HG03175 (cell line): ENCODE data around the gene SULT4A1.

Experiments used
- ATAC-seq: cut with Tn5 transposase; IDR thresholded peaks from one replicate; pipeline ENCODE4 v1.9.1; 2021; ENCODE audit warnings: mild to moderate bottlenecking, moderate library complexity; ENCODE audit not compliant: unreplicated experiment

The SULT4A1 gene

GRCh38 chr22:43814264-43814663 is 48.0 kb downstream of the SULT4A1 start:
- ATAC-seq, result no peak

GRCh38 chr22:43812890-43813289 is 49.4 kb downstream of the SULT4A1 start:
- ATAC-seq, result no peak

- ATAC-seq, result peak; percentile 93
Measured at GRCh38 chr22:43812149-43812842, 50.0 kb downstream of the SULT4A1 start, which contains the start of gene EFCAB6. EFCAB6 (minus strand) TSS chr22:43812305; CDS start chr22:43782318, 29,987 bp downstream.

GRCh38 chr22:43811777-43812148 is 50.5 kb downstream of the SULT4A1 start:
- ATAC-seq, result peak; percentile 20

GRCh38 chr22:43802897-43803495 is 59.3 kb downstream of the SULT4A1 start:
- no peak for ATAC-seq

- ATAC-seq, result no peak
Measured at GRCh38 chr22:43800970-43801369, 61.3 kb downstream of the SULT4A1 start.

- ATAC-seq, result peak; percentile 51
Measured at GRCh38 chr22:43798492-43798891, 63.8 kb downstream of the SULT4A1 start.

- ATAC-seq, result no peak
Measured at GRCh38 chr22:43796567-43796966, 65.7 kb downstream of the SULT4A1 start.

- ATAC-seq, result no peak
Measured at GRCh38 chr22:43795320-43795719, 67.0 kb downstream of the SULT4A1 start.

GRCh38 chr22:43792905-43793304 is 69.4 kb downstream of the SULT4A1 start:
- ATAC-seq, result no peak

GRCh38 chr22:43789452-43789851 is 72.9 kb downstream of the SULT4A1 start:
- no peak for ATAC-seq

- ATAC-seq, result no peak
Measured at GRCh38 chr22:43783777-43784176, 78.5 kb downstream of the SULT4A1 start.

GRCh38 chr22:43782448-43782847 is 79.9 kb downstream of the SULT4A1 start:
- ATAC-seq, result no peak

- ATAC-seq, result no peak
Measured at GRCh38 chr22:43777286-43777685, 85.0 kb downstream of the SULT4A1 start.

GRCh38 chr22:43776081-43776670 is 86.1 kb downstream of the SULT4A1 start:
- no peak for ATAC-seq
